Calu3 (cell line): ENCODE data around the gene SPATA19. TPM values are rescaled to one million over a fixed set of nuclear protein-coding genes. Genes with fewer than 3 reads are reported as not detected.

Source experiments
- BruUV-seq: library from RNA; stranded (reverse); fragments of 400-500 nt; replicated peaks from 2 replicates; lab custom pipeline; 2021; lab: Mats Ljungman, UMichigan
- CTCF ChIA-PET: fragments of 300-600 bp; sonication (Branson Sonifier 250); formaldehyde crosslinking; loops from one replicate; lab custom pipeline; 2022; ENCODE audit warnings: antibody characterized with exemption; lab: Charles Lee
- DNase-seq: peaks from one replicate; pipeline ENCODE4 v3.0.0; 2022
- H3K27ac Mint-ChIP-seq: one replicate; pipeline ENCODE4 v1.8.0; 2022; ENCODE audit warnings: mixed read lengths; ENCODE audit not compliant: unreplicated experiment
- H3K27me3 Mint-ChIP-seq: one replicate; pipeline ENCODE4 v1.8.0; 2022; ENCODE audit warnings: mixed read lengths; ENCODE audit not compliant: unreplicated experiment
- H3K36me3 Mint-ChIP-seq: one replicate; pipeline ENCODE4 v1.8.0; 2022; ENCODE audit warnings: mild to moderate bottlenecking, moderate library complexity, mixed read lengths; ENCODE audit not compliant: insufficient read depth, unreplicated experiment
- H3K4me1 Mint-ChIP-seq: one replicate; pipeline ENCODE4 v1.8.0; 2022; ENCODE audit warnings: mild to moderate bottlenecking, low read depth, mixed read lengths; ENCODE audit not compliant: unreplicated experiment
- H3K4me3 Mint-ChIP-seq: one replicate; pipeline ENCODE4 v1.8.0; 2022; ENCODE audit warnings: mild to moderate bottlenecking, low read depth, moderate library complexity, mixed read lengths; ENCODE audit not compliant: unreplicated experiment
- H3K9me3 Mint-ChIP-seq: one replicate; pipeline ENCODE4 v1.8.0; 2022; ENCODE audit warnings: low read depth, mixed read lengths; ENCODE audit not compliant: unreplicated experiment
- intact Hi-C: fragments of 100-400 bp; cut with micrococcal nuclease; formaldehyde crosslinking; loops from one replicate; pipeline ENCODE4 v1.10.0; 2022; ENCODE audit not compliant: unreplicated experiment
- total RNA-seq: library from RNA; stranded (reverse); gene quantifications from 2 replicates; pipeline ENCODE4 v1.2.3, GENCODE V29; 2022
- TF ChIP-seq, protein P1 (sequence below): fragments of 200-600 bp; IDR thresholded peaks from one replicate; pipeline ENCODE4 v1.8.0; 2022; ENCODE audit warnings: antibody characterized with exemption; ENCODE audit not compliant: unreplicated experiment

SPATA19 gene
- total RNA-seq, 1 experiment from 2014 or later = not detected

DNA sequence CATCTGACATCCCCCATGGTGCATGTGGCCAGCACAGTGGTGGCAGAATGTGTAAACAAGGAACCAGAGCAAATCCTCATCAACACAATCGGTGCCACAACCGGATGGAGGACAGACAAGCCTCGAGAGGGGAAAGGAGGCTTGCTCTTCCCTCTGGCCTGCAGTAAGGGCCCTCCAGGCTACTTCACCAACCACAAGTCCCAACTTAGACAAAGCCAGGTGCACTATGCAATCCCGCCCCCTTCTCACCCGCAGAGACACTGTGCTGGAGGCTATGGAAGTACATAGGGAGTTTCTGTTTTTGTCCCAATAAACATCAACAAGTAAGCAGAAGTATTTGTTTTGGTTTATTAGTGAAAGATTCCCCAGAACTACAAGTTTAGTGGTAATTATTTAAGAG is 54.3 kb downstream of the SPATA19 start:
- no peaks in the 10 kb centered on the region for H3K27me3 Mint-ChIP-seq
- intact Hi-C loops = no loop called here
- no peaks in the 10 kb centered on the region for H3K4me1 Mint-ChIP-seq
- CTCF ChIA-PET = no interaction called here
- H3K27ac Mint-ChIP-seq = no peak overlapping the region
- H3K9me3 Mint-ChIP-seq = peaks cover 14% of the 10 kb centered on the region
- H3K36me3 Mint-ChIP-seq = no peaks in the 10 kb centered on the region
- no peak for DNase-seq
- no TSS peak for BruUV-seq
- H3K4me3 Mint-ChIP-seq = no peak overlapping the region
- TF ChIP-seq, protein P1, sequence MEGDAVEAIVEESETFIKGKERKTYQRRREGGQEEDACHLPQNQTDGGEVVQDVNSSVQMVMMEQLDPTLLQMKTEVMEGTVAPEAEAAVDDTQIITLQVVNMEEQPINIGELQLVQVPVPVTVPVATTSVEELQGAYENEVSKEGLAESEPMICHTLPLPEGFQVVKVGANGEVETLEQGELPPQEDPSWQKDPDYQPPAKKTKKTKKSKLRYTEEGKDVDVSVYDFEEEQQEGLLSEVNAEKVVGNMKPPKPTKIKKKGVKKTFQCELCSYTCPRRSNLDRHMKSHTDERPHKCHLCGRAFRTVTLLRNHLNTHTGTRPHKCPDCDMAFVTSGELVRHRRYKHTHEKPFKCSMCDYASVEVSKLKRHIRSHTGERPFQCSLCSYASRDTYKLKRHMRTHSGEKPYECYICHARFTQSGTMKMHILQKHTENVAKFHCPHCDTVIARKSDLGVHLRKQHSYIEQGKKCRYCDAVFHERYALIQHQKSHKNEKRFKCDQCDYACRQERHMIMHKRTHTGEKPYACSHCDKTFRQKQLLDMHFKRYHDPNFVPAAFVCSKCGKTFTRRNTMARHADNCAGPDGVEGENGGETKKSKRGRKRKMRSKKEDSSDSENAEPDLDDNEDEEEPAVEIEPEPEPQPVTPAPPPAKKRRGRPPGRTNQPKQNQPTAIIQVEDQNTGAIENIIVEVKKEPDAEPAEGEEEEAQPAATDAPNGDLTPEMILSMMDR = no peak

Other genes with a start within 250 kb of the SPATA19 start
- 10.2 and 13.2 TPM in 2 replicates for gene IGSF9B, start 111.5 kb upstream of the SPATA19 start, total RNA-seq
- 0.22 TPM in 1 of 2 replicates, not detected in the other for gene JAM3, start 223.6 kb upstream of the SPATA19 start, total RNA-seq